ENCODE results near the gene FABP6. TPM values are rescaled to one million over a fixed set of nuclear protein-coding genes. Genes with fewer than 3 reads are reported as not detected.

The FABP6 gene
- total RNA-seq, 1 donor from 2014 or later: 0.85 TPM

GRCh38 chr5:160271396-160271795 is 42.1 kb downstream of the FABP6 start:
- no peak for TF ChIP-seq CTCF (conservative IDR thresholded peaks at IDR 0.05)
- H3K27ac Mint-ChIP-seq: peak overlapping the region; percentile 75
- H3K4me1 Mint-ChIP-seq (ENCODE audit: unreplicated experiment): peaks cover 45% of the 10 kb centered on the region
- peaks cover 7% of the 10 kb centered on the region for H3K36me3 Mint-ChIP-seq
- H3K27me3 Mint-ChIP-seq: no peaks in the 10 kb centered on the region
- H3K4me3 Mint-ChIP-seq: peak overlapping the region; percentile 71
- no peak for DNase-seq (ENCODE audit: extremely low spot score, unreplicated experiment)
- H3K9me3 Mint-ChIP-seq: no peaks in the 10 kb centered on the region

GRCh38 chr5:160271836-160272235 is 42.5 kb downstream of the FABP6 start:
- Mint-ChIP-seq H3K27ac (peak overlapping the region; percentile 75), H3K36me3 (peaks cover 7% of the 10 kb centered on the region), H3K9me3 (no peaks in the 10 kb centered on the region), H3K4me3 (peak overlapping the region; percentile 71), H3K27me3 (no peaks in the 10 kb centered on the region), H3K4me1 (ENCODE audit: unreplicated experiment) (peaks cover 41% of the 10 kb centered on the region)
- DNase-seq (ENCODE audit: extremely low spot score, unreplicated experiment): no peak
- no peak for TF ChIP-seq CTCF (conservative IDR thresholded peaks at IDR 0.05)

- Mint-ChIP-seq H3K27me3 (no peaks in the 10 kb centered on the region), H3K4me1 (ENCODE audit: unreplicated experiment) (peaks cover 40% of the 10 kb centered on the region), H3K4me3 (no peak overlapping the region), H3K9me3 (no peaks in the 10 kb centered on the region), H3K36me3 (peaks cover 10% of the 10 kb centered on the region), H3K27ac (peak overlapping the region; percentile 29)
- DNase-seq (ENCODE audit: extremely low spot score, unreplicated experiment): no peak
- no peak for TF ChIP-seq CTCF (conservative IDR thresholded peaks at IDR 0.05)
These were observed 43.0 kb downstream of the FABP6 start for GRCh38 chr5:160272264-160272663.

GRCh38 chr5:160272889-160273288 is 43.6 kb downstream of the FABP6 start:
- Mint-ChIP-seq H3K9me3 (no peaks in the 10 kb centered on the region), H3K27ac (peak overlapping the region; percentile 29), H3K4me3 (no peak overlapping the region), H3K4me1 (ENCODE audit: unreplicated experiment) (peaks cover 38% of the 10 kb centered on the region), H3K27me3 (no peaks in the 10 kb centered on the region), H3K36me3 (peaks cover 11% of the 10 kb centered on the region)
- no peak for DNase-seq (ENCODE audit: extremely low spot score, unreplicated experiment)
- no peak for TF ChIP-seq CTCF (conservative IDR thresholded peaks at IDR 0.05)

- Mint-ChIP-seq H3K27me3 (no peaks in the 10 kb centered on the region), H3K36me3 (peaks cover 11% of the 10 kb centered on the region), H3K4me3 (no peak overlapping the region), H3K4me1 (ENCODE audit: unreplicated experiment) (peaks cover 37% of the 10 kb centered on the region), H3K9me3 (no peaks in the 10 kb centered on the region), H3K27ac (no peak overlapping the region)
- no peak for TF ChIP-seq CTCF (conservative IDR thresholded peaks at IDR 0.05)
- no peak for DNase-seq (ENCODE audit: extremely low spot score, unreplicated experiment)
These were observed 45.2 kb downstream of the FABP6 start for GRCh38 chr5:160274483-160274931.

GRCh38 chr5:160278343-160278742 is 49.0 kb downstream of the FABP6 start:
- H3K27me3 Mint-ChIP-seq: no peaks in the 10 kb centered on the region
- H3K27ac Mint-ChIP-seq: peak overlapping the region; percentile 29
- no peak for TF ChIP-seq CTCF (conservative IDR thresholded peaks at IDR 0.05)
- no peak overlapping the region for H3K4me3 Mint-ChIP-seq
- H3K36me3 Mint-ChIP-seq: peaks cover 11% of the 10 kb centered on the region
- no peaks in the 10 kb centered on the region for H3K9me3 Mint-ChIP-seq
- no peak for DNase-seq (ENCODE audit: extremely low spot score, unreplicated experiment)
- peaks cover 10% of the 10 kb centered on the region for H3K4me1 Mint-ChIP-seq (ENCODE audit: unreplicated experiment)

Data from type B pancreatic cell (in vitro differentiated cells).